ENCODE measurements around the gene SFXN3.

GRCh38 chr10:101044117-101044516, 13.1 kb downstream of the SFXN3 start:
- TF ChIP-seq PPARA (CRISPR knock-in tag; IDR thresholded peaks at IDR 0.05; ENCODE audit: borderline replicate concordance): no peak
- no peak for TF ChIP-seq ZFP30 (CRISPR knock-in tag; IDR thresholded peaks at IDR 0.05)
- TF ChIP-seq, protein P1, sequence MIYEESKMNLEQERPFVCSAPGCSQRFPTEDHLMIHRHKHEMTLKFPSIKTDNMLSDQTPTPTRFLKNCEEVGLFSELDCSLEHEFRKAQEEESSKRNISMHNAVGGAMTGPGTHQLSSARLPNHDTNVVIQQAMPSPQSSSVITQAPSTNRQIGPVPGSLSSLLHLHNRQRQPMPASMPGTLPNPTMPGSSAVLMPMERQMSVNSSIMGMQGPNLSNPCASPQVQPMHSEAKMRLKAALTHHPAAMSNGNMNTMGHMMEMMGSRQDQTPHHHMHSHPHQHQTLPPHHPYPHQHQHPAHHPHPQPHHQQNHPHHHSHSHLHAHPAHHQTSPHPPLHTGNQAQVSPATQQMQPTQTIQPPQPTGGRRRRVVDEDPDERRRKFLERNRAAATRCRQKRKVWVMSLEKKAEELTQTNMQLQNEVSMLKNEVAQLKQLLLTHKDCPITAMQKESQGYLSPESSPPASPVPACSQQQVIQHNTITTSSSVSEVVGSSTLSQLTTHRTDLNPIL (CRISPR knock-in tag; IDR thresholded peaks at IDR 0.05; ENCODE audit: low read depth): no peak
- TF ChIP-seq ZNF565 (CRISPR knock-in tag; conservative IDR thresholded peaks at IDR 0.05; ENCODE audit: low read depth): no peak
- TF ChIP-seq RARB (CRISPR knock-in tag; IDR thresholded peaks at IDR 0.05): no peak
- no peak for TF ChIP-seq POU6F1 (CRISPR knock-in tag; IDR thresholded peaks at IDR 0.05; ENCODE audit: borderline replicate concordance, low read depth)
- no peak for TF ChIP-seq PATZ1 (CRISPR knock-in tag; IDR thresholded peaks at IDR 0.05; ENCODE audit: borderline replicate concordance)
